NCI-H526 treated with DMSO at 0.1 percent for 48 hours (cell line): ENCODE results near the gene C2CD5.
A peak's percentile ranks its signal among the peaks of the same experiment; 100 is the strongest.
"Not testable (repeated sequence)": the region's sequence is repeated elsewhere in the genome, so short reads cannot be mapped to it uniquely, and the experiment has no call there.

ENCODE experiments used
- DNase-seq: peaks from one replicate; lab custom pipeline; 2025; lab: John Stamatoyannopoulos, UW

Gene C2CD5

GRCh38 chr12:22535038-22535437 is 9.3 kb downstream of the C2CD5 start:
- no peak for DNase-seq

- no peak for DNase-seq
Measured at GRCh38 chr12:22533155-22533554, 11.2 kb downstream of the C2CD5 start.

- no peak for DNase-seq
Measured at GRCh38 chr12:22532317-22532716, 12.0 kb downstream of the C2CD5 start.

GRCh38 chr12:22531205-22531604 is 13.1 kb downstream of the C2CD5 start:
- no peak for DNase-seq

GRCh38 chr12:22529281-22530060 is 14.9 kb downstream of the C2CD5 start:
- peak; percentile 26 for DNase-seq

GRCh38 chr12:22527999-22528398 is 16.3 kb downstream of the C2CD5 start:
- no peak for DNase-seq

- DNase-seq: no peak
Measured at GRCh38 chr12:22526836-22527235, 17.5 kb downstream of the C2CD5 start.

- DNase-seq: no peak
Measured at GRCh38 chr12:22525426-22525825, 18.9 kb downstream of the C2CD5 start.

- DNase-seq: no peak
Measured at GRCh38 chr12:22518998-22519397, 25.3 kb downstream of the C2CD5 start.

- no peak for DNase-seq
Measured at GRCh38 chr12:22518060-22518719, 26.2 kb downstream of the C2CD5 start.

GRCh38 chr12:22514875-22515274 is 29.5 kb downstream of the C2CD5 start:
- DNase-seq: no peak

- no peak for DNase-seq
Measured at GRCh38 chr12:22505826-22506225, 38.5 kb downstream of the C2CD5 start.

- DNase-seq: no peak
Measured at GRCh38 chr12:22500100-22500499, 44.2 kb downstream of the C2CD5 start.

GRCh38 chr12:22499445-22499844 is 44.9 kb downstream of the C2CD5 start:
- no peak for DNase-seq

- no peak for DNase-seq
Measured at GRCh38 chr12:22494319-22494718, 50.0 kb downstream of the C2CD5 start.

GRCh38 chr12:22491034-22491433 is 53.3 kb downstream of the C2CD5 start:
- no peak for DNase-seq

GRCh38 chr12:22488478-22488877 is 55.9 kb downstream of the C2CD5 start:
- no peak for DNase-seq

GRCh38 chr12:22487683-22488082 is 56.7 kb downstream of the C2CD5 start:
- DNase-seq: not testable (repeated sequence)

GRCh38 chr12:22481547-22482104 is 62.7 kb downstream of the C2CD5 start:
- no peak for DNase-seq

- DNase-seq: not testable (repeated sequence)
Measured at GRCh38 chr12:22480814-22481213, 63.5 kb downstream of the C2CD5 start.

GRCh38 chr12:22480016-22480415 is 64.3 kb downstream of the C2CD5 start:
- DNase-seq: no peak

GRCh38 chr12:22477894-22478287 is 66.5 kb downstream of the C2CD5 start:
- DNase-seq: no peak

- DNase-seq: no peak
Measured at GRCh38 chr12:22477166-22477893, 67.0 kb downstream of the C2CD5 start.
